ENCODE measurements around the gene ADGRG3.

GRCh38 chr16:57634171-57634570 lies 33.9 kb upstream of the ADGRG3 start:
- TF ChIP-seq CTCF (IDR thresholded peaks at IDR 0.05 in 4 of 5, conservative IDR thresholded peaks at IDR 0.05 in 1 of 5) = no peak
- TF ChIP-seq POLR2A (IDR thresholded peaks at IDR 0.05) = no peak

Measured in gastrocnemius medialis (tissue), 4 donors.